ENCODE data around the gene C17orf58.
A peak's percentile ranks its signal among the peaks of the same experiment; 100 is the strongest.
"Not testable (repeated sequence)": the region's sequence is repeated elsewhere in the genome, so short reads cannot be mapped to it uniquely, and the experiment has no call there.

C17orf58 gene

GRCh38 chr17:67999291-67999911 lies 3.1 kb upstream of the C17orf58 start:
- DNase-seq, result peak; percentile 34

DNA sequence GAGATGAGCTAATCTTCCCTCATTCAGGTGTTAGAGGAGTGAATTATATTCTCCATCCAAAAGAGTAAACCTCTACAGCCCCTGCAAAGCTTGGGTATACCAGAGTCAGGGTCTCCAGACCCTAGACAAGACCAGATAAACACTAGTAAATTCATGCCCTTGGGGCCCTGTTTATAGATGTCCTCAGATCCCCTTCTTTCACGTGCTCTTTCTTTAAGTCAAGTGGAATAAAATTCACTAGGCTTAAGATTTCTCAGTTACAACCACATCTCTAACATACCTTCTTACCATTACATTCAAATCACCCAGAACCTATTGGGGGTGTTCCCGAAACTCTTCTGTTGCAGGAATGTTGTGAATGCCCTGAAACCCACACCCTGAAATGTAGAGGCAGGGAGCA lies 2.2 kb upstream of the C17orf58 start:
- no peak for DNase-seq

DNA sequence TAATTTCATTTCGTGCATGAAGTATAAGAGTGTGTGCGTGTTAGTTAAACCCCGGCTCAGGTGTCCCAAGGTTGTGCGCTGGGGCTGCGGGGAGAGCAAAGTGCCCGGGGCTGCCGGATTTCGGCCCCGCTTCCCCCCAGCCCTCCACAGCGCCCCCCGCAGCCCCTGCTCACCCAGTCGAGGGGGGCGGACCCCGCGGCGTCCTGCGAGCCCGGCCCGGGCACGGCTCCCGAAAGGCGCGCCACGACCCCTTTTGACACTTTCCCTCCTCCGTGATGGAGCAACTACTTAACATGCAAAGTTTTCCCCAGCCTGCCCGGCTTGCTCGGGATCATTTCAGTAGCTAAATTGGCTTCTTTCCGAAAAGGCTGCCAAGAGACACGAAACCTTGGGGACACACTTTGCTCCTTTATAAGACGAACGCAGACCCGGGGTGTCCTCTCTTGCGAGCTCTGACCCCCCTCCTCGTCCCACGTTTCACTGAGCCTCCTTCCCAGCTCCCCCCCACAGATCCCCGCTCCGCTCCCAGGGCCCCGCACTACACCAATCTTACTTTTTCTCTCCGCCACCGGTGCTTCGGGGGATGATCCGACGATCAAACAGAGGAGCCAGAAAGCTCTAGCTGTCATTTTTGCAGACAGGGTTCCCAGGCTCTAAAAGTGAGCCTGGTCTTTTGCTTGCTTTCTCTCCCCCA lies 552 bp downstream of the C17orf58 start:
- peak; percentile 42 for DNase-seq

GRCh38 chr17:67994817-67995569 lies 1.3 kb downstream of the C17orf58 start:
- DNase-seq, result no peak

GRCh38 chr17:67993998-67994361 lies 2.3 kb downstream of the C17orf58 start:
- peak; percentile 84 for DNase-seq

GRCh38 chr17:67993153-67993997 lies 2.9 kb downstream of the C17orf58 start:
- DNase-seq, result peak; percentile 75

- no peak for DNase-seq
These were observed 3.6 kb downstream of the C17orf58 start for GRCh38 chr17:67992548-67993152.

- DNase-seq, result no peak
These were observed 5.4 kb downstream of the C17orf58 start for GRCh38 chr17:67990909-67991308.

- no peak for DNase-seq
These were observed 12.9 kb downstream of the C17orf58 start for GRCh38 chr17:67983383-67983688.

DNA sequence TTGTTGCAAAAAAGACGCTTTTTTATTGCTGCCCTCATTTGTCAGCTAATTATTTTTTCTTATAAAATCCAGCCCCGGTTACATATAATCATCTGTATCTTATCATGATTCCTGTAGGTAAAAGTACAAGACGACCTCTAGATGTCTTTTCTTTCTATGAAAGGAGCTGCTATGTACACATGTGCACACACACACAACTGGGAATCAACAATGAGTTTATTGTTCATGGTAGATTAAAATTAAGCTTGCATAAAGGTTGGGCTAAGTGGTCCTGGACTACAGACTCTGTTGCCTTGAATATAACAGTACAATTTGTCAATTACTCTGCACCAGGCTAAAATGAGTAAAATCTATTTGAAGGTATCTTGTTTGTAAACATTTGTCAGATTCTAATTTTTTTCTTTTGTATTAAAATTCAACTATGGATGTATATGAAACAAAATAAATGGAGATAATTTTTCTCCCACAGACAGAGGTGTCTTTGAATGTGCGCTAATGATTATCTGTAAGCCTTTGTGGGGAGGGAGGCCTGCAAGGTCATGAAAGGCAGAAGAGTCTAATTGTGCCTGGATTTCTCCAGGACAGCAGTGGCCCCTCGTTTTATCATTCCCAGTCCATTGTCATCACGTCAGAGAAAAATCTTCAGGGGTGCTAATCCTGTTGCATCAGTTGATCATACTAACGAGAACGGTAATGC lies 13.4 kb downstream of the C17orf58 start:
- no peak for DNase-seq

GRCh38 chr17:67982034-67982640 lies 14.1 kb downstream of the C17orf58 start:
- no peak for DNase-seq

DNA sequence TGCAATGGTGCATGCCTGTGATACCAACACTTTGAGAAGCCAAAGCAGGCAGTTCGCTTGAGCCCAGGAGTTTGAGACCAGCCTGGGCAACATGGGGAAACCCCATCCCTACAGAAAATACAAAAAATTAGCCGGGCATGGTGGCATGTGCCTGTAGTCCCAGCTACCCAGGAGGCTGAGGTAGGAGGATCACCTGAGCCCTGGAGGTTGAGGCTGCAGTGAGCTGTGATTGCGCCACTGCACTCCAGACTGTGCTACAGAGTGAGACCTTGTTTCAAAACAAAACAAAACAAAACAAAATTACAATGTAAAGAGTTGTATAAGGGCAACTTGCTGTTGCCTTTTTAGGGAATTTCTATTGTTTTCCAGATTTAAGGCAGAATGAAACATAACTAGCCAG lies 15.4 kb downstream of the C17orf58 start:
- not testable (repeated sequence) for DNase-seq

GRCh38 chr17:67980456-67980855 lies 15.8 kb downstream of the C17orf58 start:
- DNase-seq, result no peak

DNA sequence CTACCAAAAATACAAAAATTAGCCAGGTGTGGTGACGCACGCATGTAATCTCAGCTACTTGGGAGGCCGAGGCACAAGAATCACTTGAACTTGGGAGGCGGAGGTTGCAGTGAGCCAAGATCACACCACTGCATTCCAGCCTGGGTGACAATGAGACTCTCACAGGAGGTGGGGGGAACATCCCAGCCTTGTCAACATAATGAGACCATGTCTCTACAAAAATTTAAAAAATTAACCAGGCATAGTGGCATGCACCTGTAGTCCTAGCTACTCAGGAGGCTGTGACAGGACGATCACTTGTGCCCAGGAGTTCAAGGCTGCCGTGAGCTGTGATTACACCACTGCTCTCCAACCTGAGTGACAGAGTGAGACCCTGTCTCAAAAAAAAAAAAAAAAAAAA lies 20.0 kb downstream of the C17orf58 start:
- not testable (repeated sequence) for DNase-seq

GRCh38 chr17:67974598-67975066 lies 21.6 kb downstream of the C17orf58 start:
- no peak for DNase-seq

DNA sequence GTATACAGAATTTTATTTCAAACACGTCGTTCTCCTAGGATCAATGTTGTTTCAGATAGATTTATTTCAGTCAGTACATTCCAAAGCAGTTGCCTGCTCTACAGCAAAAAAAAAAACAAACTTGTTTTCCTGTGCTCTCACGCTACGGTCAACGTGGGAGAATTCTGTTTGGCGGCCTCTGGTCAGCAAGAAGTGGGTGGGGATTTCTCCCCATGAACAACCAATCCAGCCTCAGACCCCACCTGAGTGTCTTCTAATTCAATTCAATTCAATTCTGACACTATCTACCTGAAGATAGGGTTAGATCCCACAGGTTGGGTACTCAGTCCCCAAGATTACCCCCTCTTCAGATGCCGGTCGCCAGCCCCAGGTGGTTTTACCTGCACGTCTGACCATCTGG lies 22.1 kb downstream of the C17orf58 start:
- no peak for DNase-seq

DNA sequence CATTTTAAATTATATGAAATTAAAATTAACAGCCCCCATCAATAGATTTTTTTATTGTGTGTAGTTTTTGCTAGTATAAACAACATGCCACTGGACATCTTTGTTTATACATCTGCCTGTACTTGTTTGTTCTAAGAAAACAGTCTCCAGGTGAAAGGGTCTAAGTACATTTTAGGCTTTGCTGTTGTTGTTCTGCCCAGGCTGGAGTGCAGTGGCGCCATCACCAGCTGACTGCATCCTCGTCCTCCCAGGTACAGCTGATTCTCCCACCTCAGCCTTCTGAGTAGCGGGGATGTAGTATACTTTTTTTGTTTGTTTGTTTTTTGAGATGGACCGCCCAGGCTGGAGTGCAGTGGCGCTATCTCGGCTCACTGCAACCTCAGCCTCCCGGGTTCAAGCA lies 25.5 kb downstream of the C17orf58 start:
- peak; percentile 29 for DNase-seq

DNA sequence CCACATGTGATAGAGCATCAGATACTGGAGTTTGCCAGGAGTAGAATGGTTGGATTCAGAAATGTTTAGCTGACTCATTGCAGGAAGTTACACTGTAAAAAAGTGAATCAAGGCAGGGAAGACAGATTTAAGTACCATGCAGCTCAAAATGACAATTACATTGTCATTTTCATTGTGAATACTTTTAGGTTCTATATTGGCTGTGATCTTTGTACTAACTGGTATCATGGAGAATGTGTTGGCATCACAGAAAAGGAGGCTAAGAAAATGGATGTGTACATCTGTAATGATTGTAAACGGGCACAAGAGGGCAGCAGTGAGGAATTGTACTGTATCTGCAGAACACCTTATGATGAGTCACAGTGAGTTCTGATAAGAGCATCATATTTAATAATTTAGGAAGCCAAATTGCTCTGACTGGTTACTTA lies 33.1 kb downstream of the C17orf58 start:
- DNase-seq, result peak; percentile 88

- DNase-seq, result not testable (repeated sequence)
These were observed 34.1 kb downstream of the C17orf58 start for GRCh38 chr17:67962156-67962555.

DNA sequence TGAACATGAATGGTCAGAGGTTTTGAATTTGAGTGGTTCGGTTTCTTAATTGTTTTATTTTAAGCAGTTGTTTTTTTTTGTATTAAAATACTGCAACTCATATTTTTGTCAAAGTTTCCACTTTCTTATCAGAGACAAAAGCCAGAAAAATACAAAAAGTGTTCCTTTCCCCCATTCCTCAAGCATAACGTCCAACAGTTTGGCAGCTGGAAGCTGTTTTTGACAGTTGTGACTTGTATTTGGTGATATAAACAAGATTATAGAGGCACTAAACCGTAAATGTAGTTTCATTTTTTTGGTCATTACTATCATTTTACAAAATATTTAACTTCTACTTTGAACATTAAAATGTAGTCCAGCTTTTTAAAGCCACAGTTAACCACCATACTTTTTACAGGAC lies 36.0 kb downstream of the C17orf58 start:
- DNase-seq, result not testable (repeated sequence)

DNA sequence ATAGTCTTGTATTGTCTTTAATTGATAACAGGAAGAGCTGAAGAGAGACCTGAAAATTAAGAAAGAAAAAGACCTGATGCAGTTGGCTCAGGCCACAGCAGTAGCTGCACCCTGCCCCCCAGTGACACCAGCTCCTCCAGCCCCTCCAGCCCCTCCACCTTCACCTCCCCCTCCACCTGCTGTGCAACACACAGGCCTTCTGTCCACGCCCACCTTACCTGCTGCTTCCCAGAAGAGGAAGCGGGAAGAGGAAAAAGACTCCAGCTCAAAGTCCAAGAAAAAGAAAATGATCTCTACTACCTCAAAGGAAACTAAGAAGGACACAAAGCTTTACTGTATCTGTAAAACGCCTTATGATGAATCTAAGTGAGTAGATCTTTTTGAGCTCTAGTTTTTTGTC lies 36.8 kb downstream of the C17orf58 start:
- DNase-seq, result no peak

GRCh38 chr17:67950945-67951344 lies 45.3 kb downstream of the C17orf58 start:
- no peak for DNase-seq

Data from NCI-H510A treated with DMSO at 0.1 percent for 48 hours (cell line).